Measurements from ENCODE around the gene WDFY2.

- TF ChIP-seq CTCF (IDR thresholded peaks at IDR 0.05) (no peak), POLR2A (IDR thresholded peaks at IDR 0.05) (no peak)
Measured at GRCh38 chr13:51682686-51683085, 98.4 kb downstream of the WDFY2 start.
